Ascending aorta (tissue), 2 donors: ENCODE measurements around the gene ZNF835. TPM values are rescaled to one million over a fixed set of nuclear protein-coding genes. Genes with fewer than 3 reads are reported as not detected.

ENCODE experiments used
- DNase-seq, 2 donors: peaks; one replicate each; pipeline ENCODE4 v3.0.0-alpha.2; 2019; ENCODE audit warnings: low spot score in 2 of 2
- H3K27ac ChIP-seq, 2 donors: fragments of 200-600 bp; sonication (generic); one replicate each; pipeline ENCODE4 v1.5.1; 2016 to 2017; ENCODE audit warnings: mild to moderate bottlenecking in 1 of 2
- H3K27me3 ChIP-seq: fragments of 200-600 bp; sonication (generic); one replicate; pipeline ENCODE4 v1.5.1; 2017
- H3K36me3 ChIP-seq, 2 donors: fragments of 200-600 bp; sonication (generic); one replicate each; pipeline ENCODE4 v1.5.1; 2016
- H3K4me1 ChIP-seq, 2 donors: fragments of 200-600 bp; sonication (generic); one replicate each; pipeline ENCODE4 v1.5.1; 2016 to 2017; ENCODE audit warnings: mild to moderate bottlenecking in 1 of 2
- H3K4me3 ChIP-seq, 2 donors: fragments of 200-600 bp; sonication (generic); one replicate each; pipeline ENCODE4 v1.5.1; 2016 to 2017; ENCODE audit warnings: mild to moderate bottlenecking in 1 of 2
- H3K9me3 ChIP-seq, 2 donors: fragments of 200-600 bp; sonication (generic); one replicate each; pipeline ENCODE4 v1.5.1; 2016
- CTCF ChIP-seq, 3 experiments: fragments of 200-600 bp in 2 of 3; fragments of 450-650 bp in 1 of 3; sonication (generic) in 2 of 3; IDR thresholded peaks; one replicate each; pipeline ENCODE4 v1.5.1; 2016 to 2019; ENCODE audit warnings: antibody characterized with exemption in 3 of 3, mild to moderate bottlenecking in 1 of 3, moderate library complexity in 1 of 3
- intact Hi-C: fragments of 100-400 bp; cut with DNase I; formaldehyde crosslinking; loops from one replicate; pipeline ENCODE4 v1.15.1; 2023
- total RNA-seq: library from RNA; depleted of rRNA; stranded (reverse); fragments of >200 nt; gene quantifications from one replicate; pipeline ENCODE4 v1.1.0, GENCODE V29; 2016

ZNF835 gene
- total RNA-seq, 1 donor from 2014 or later: 4.0 TPM

- TF ChIP-seq CTCF (IDR thresholded peaks at IDR 0.05): no peak
- Histone ChIP-seq H3K4me3 (no peak overlapping the region), H3K36me3 (peaks cover 53 to 78% of the 10 kb centered on the region in 2 donors), H3K9me3 (peaks cover 57 to 100% of the 10 kb centered on the region in 2 donors), H3K27ac (no peak overlapping the region), H3K27me3 (no peaks in the 10 kb centered on the region), H3K4me1 (no peaks in the 10 kb centered on the region)
- intact Hi-C loops: no loop called here
- DNase-seq: no peak
Measured at GRCh38 chr19:56623006-56623405, 48.6 kb downstream of the ZNF835 start.

GRCh38 chr19:56622374-56622773, 49.2 kb downstream of the ZNF835 start:
- no peak overlapping the region for H3K27ac ChIP-seq
- H3K9me3 ChIP-seq: peaks cover 63 to 100% of the 10 kb centered on the region in 2 donors
- H3K4me1 ChIP-seq: no peaks in the 10 kb centered on the region
- peaks cover 59 to 84% of the 10 kb centered on the region in 2 donors for H3K36me3 ChIP-seq
- TF ChIP-seq CTCF (IDR thresholded peaks at IDR 0.05): no peak
- DNase-seq: no peak
- H3K27me3 ChIP-seq: no peaks in the 10 kb centered on the region
- intact Hi-C loops: no loop called here
- H3K4me3 ChIP-seq: no peak overlapping the region

- H3K27me3 ChIP-seq: no peaks in the 10 kb centered on the region
- no peak for DNase-seq
- no peak overlapping the region for H3K27ac ChIP-seq
- H3K4me3 ChIP-seq: no peak overlapping the region
- no peak for TF ChIP-seq CTCF (IDR thresholded peaks at IDR 0.05)
- no peaks in the 10 kb centered on the region for H3K4me1 ChIP-seq
- peaks cover 73 to 100% of the 10 kb centered on the region in 2 donors for H3K9me3 ChIP-seq
- intact Hi-C loops: no loop called here
- H3K36me3 ChIP-seq: peaks cover 63 to 88% of the 10 kb centered on the region in 2 donors
Measured at GRCh38 chr19:56619121-56619520, 52.4 kb downstream of the ZNF835 start.

- peaks cover 49 to 87% of the 10 kb centered on the region in 2 donors for H3K36me3 ChIP-seq
- H3K27ac ChIP-seq: no peak overlapping the region
- peaks cover 83 to 100% of the 10 kb centered on the region in 2 donors for H3K9me3 ChIP-seq
- no peak overlapping the region for H3K4me3 ChIP-seq
- H3K4me1 ChIP-seq: no peaks in the 10 kb centered on the region
- intact Hi-C loops: no loop called here
- no peak for DNase-seq
- no peak for TF ChIP-seq CTCF (IDR thresholded peaks at IDR 0.05)
- H3K27me3 ChIP-seq: no peaks in the 10 kb centered on the region
Measured at GRCh38 chr19:56617531-56617930, 54.0 kb downstream of the ZNF835 start.

- DNase-seq: no peak
- Histone ChIP-seq H3K36me3 (peaks cover 24 to 80% of the 10 kb centered on the region in 2 donors), H3K27me3 (no peaks in the 10 kb centered on the region), H3K9me3 (peaks cover 77 to 100% of the 10 kb centered on the region in 2 donors), H3K4me3 (no peak overlapping the region), H3K27ac (no peak overlapping the region), H3K4me1 (no peaks in the 10 kb centered on the region)
- TF ChIP-seq CTCF (IDR thresholded peaks at IDR 0.05): no peak
- intact Hi-C loops: no loop called here
Measured at GRCh38 chr19:56613639-56614038, 57.9 kb downstream of the ZNF835 start.

GRCh38 chr19:56612737-56613136, 58.8 kb downstream of the ZNF835 start:
- intact Hi-C loops: no loop called here
- Histone ChIP-seq H3K4me3 (no peak overlapping the region), H3K4me1 (no peaks in the 10 kb centered on the region), H3K36me3 (peaks cover 17 to 80% of the 10 kb centered on the region in 2 donors), H3K9me3 (peaks cover 71 to 100% of the 10 kb centered on the region in 2 donors), H3K27ac (no peak overlapping the region), H3K27me3 (no peaks in the 10 kb centered on the region)
- DNase-seq: no peak
- TF ChIP-seq CTCF (IDR thresholded peaks at IDR 0.05): no peak
